Left lung (tissue), 10 donors: Measurements from ENCODE around the gene SPEG. TPM values are rescaled to one million over a fixed set of nuclear protein-coding genes. Genes with fewer than 3 reads are reported as not detected.

Source experiments
- ATAC-seq: fragments of 200-7000 bp; cut with Tn5 transposase; one replicate; pipeline ENCODE4 v1.9.1; 2020; ENCODE audit warnings: moderate library complexity
- DNase-seq, 4 donors: peaks; one replicate each; pipeline ENCODE4 v3.0.0-alpha.2; 2013 to 2020
- H3K27ac ChIP-seq, 2 donors: fragments of 200-600 bp; sonication (generic) in 1 of 2; one replicate each; pipeline versions ENCODE4 v1.5.0 to v1.8.0; 2020 to 2021
- H3K27me3 ChIP-seq, 2 donors: fragments of 200-600 bp; sonication (generic) in 1 of 2; one replicate each; pipeline versions ENCODE4 v1.5.0 to v1.8.0; 2020 to 2021
- H3K36me3 ChIP-seq, 2 donors: fragments of 200-600 bp; sonication (generic) in 1 of 2; one replicate each; pipeline versions ENCODE4 v1.5.0 to v1.8.0; 2020 to 2021
- H3K4me1 ChIP-seq, 2 donors: fragments of 200-600 bp; one replicate each; pipeline ENCODE4 v1.8.0; 2021
- H3K4me3 ChIP-seq, 2 donors: fragments of 200-600 bp; sonication (generic) in 1 of 2; one replicate each; pipeline versions ENCODE4 v1.5.0 to v1.8.0; 2020 to 2021; ENCODE audit warnings: mild to moderate bottlenecking in 1 of 2
- H3K9me3 ChIP-seq, 2 donors: fragments of 200-600 bp; sonication (generic) in 1 of 2; one replicate each; pipeline versions ENCODE4 v1.5.0 to v1.8.0; 2020 to 2021
- intact Hi-C, 2 donors: fragments of 100-400 bp; cut with DNase I; formaldehyde crosslinking; loops; one replicate each; pipeline versions ENCODE4 v1.11.2 to v1.14.2; 2022
- polyA plus RNA-seq, 6 donors: library from polyadenylated mRNA; unstranded; fragments of 120-200 nt; gene quantifications; one replicate each; pipeline ENCODE4 v1.2.1, GENCODE V29; 2013; ENCODE audit not compliant: insufficient read length in 6 of 6
- total RNA-seq, 2 donors: library from RNA; stranded (reverse); fragmentation: NEBNext Ultra II Directional; extraction: Animal tissue kit (Norgen Biotek cat#: 25700); gene quantifications; one replicate each; pipeline ENCODE4 v1.2.1, GENCODE V29; 2021
- TF ChIP-seq, protein P1 (sequence below), 2 donors: fragments of 200-600 bp; sonication (generic) in 1 of 2; IDR thresholded peaks; one replicate each; pipeline versions ENCODE4 v1.5.0 to v1.8.0; 2021; ENCODE audit warnings: antibody characterized with exemption in 2 of 2
- donor health status: DM: no; HTN: yes; CAD: no.
- donor health status: DM: no; HTN: no; CAD: no.

Gene SPEG
- total and polyA plus RNA-seq, 8 donors, result 7.3 to 34.2 (median 25.1) TPM

DNA sequence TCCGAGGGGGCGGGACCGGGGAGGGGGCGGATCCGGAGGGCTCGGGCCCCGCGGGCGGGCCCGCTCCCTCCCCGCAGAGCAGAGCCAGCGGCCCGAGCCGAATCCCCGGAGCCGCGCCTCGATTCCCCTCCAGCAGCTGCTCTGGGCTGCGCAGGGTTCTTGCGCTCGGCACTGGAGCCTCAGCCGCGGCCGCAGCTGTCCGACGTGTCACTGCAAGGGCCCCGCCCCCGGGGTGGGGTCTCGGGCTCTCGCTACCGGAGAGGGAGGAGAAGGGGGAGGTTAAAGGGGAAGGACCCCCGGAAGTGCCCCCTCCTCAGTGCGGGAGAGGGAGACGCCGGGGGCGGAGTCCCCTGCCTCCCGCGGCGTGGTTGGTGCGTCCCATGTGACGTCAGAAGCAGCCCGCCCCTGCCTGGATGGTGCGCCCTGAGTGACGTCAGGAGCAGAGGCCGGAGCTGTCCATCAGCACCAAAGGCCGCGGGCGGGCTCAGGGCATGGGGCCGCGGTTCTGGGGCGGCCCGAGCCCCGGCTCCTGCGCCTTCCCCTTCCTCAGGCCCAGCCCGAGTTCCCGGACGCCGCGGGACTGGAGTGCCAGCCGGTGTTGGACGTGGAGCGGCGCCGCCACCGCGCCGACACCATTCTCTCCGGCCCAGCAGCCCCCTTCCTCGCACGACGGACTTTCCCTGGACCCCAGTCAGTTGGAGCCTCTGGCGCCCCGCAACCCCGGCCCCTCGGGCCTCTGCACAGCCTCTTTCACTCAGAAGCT is 109.1 kb downstream of the SPEG start, which contains the start of the genes CHPF and TMEM198:
CHPF (minus strand) TSS at position 214 of the 763 bp plus-strand sequence. CDS start 271 bp downstream, outside the sequence.
TMEM198 (plus strand) TSS at position 433 of the 763 bp plus-strand sequence. CDS start 700 bp downstream, outside the sequence.
- Histone ChIP-seq H3K27ac (peak within 1 kb of the TSS; percentile 81 to 92), H3K9me3 (no peaks in the 10 kb centered on the region), H3K4me3 (peak within 1 kb of the TSS; percentile 69 to 75), H3K4me1 (peaks cover 8 to 33% of the 10 kb centered on the region in 2 donors), H3K36me3 (peaks cover 0 to 26% of the 10 kb centered on the region in 2 donors), H3K27me3 (peaks cover 0 to 87% of the 10 kb centered on the region in 2 donors)
- TF ChIP-seq, protein P1, sequence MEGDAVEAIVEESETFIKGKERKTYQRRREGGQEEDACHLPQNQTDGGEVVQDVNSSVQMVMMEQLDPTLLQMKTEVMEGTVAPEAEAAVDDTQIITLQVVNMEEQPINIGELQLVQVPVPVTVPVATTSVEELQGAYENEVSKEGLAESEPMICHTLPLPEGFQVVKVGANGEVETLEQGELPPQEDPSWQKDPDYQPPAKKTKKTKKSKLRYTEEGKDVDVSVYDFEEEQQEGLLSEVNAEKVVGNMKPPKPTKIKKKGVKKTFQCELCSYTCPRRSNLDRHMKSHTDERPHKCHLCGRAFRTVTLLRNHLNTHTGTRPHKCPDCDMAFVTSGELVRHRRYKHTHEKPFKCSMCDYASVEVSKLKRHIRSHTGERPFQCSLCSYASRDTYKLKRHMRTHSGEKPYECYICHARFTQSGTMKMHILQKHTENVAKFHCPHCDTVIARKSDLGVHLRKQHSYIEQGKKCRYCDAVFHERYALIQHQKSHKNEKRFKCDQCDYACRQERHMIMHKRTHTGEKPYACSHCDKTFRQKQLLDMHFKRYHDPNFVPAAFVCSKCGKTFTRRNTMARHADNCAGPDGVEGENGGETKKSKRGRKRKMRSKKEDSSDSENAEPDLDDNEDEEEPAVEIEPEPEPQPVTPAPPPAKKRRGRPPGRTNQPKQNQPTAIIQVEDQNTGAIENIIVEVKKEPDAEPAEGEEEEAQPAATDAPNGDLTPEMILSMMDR (IDR thresholded peaks at IDR 0.05), result no peak
- ATAC-seq, result peak; percentile 93
- intact Hi-C loops, result loop anchor here in 1 of 2 donors (5.0 kb wide), 1 partner anchor 99 kb away; no protein-coding TSS in a partner anchor
- DNase-seq, result peak; percentile 98 to 99 (median 98)

DNA sequence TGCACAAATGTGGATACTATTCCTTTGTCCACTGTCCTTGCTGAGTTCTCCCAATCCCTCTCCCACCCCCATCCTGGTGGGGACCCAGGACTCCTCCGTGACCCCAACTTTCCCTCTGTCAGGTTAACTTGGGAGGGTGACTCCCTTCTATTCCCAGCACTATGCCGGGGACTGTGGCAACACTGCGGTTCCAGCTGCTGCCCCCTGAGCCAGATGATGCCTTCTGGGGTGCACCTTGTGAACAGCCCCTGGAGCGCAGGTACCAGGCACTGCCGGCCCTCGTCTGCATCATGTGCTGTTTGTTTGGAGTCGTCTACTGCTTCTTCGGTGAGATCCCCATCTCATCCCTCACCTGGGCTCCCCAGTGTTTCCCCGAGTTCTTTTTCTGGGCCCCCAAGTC is 109.9 kb downstream of the SPEG start:
- Histone ChIP-seq H3K9me3 (no peaks in the 10 kb centered on the region), H3K27ac (no peak overlapping the region), H3K4me1 (peaks cover 8 to 33% of the 10 kb centered on the region in 2 donors), H3K4me3 (peak overlapping the region; percentile 69 to 75), H3K36me3 (peaks cover 0 to 19% of the 10 kb centered on the region in 2 donors), H3K27me3 (peaks cover 0 to 87% of the 10 kb centered on the region in 2 donors)
- ATAC-seq (no peak), DNase-seq (peak in 1 of 4 donors; percentile 28)
- TF ChIP-seq, protein P1 (IDR thresholded peaks at IDR 0.05), result no peak
- intact Hi-C loops, result loop anchor here in 1 of 2 donors (5.0 kb wide), 1 partner anchor 98 kb away; no protein-coding TSS in a partner anchor

DNA sequence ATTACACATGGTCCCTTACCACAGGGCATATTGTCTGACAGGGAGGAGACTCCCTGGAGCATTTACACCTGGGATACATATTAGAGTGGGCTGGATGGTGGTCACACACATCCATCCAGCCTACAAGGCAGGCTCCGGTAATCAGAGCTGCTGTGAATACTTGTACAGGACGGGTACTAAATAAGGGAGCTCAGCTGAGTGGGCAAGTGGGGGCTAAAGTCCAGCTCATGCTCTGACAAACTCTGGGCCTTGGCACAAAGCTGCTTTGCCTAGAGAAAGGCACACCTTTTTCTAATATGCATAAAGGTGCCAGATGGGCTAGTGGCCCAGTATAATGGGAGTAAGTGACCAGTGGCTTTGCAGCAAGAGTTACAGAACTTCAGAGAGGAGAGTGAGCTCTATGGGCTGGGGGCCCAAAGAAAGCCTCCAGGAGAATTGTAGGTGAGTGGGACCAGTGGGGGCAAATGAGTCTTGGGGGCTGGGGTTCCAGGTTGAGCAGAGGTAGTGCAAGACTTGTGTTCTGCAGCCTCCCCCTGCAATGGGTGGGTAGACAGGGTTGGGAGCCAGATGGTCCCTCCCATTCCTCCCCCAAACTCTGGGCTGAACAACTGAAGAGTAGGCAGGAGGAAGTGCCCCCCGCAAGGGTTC is 110.8 kb downstream of the SPEG start:
- TF ChIP-seq, protein P1 (IDR thresholded peaks at IDR 0.05), result no peak
- intact Hi-C loops, result no loop called here
- peak in 1 of 4 donors; percentile 6 for DNase-seq
- H3K4me3 ChIP-seq, result no peak overlapping the region
- no peak overlapping the region for H3K27ac ChIP-seq
- no peaks in the 10 kb centered on the region for H3K9me3 ChIP-seq
- ATAC-seq, result no peak
- peaks cover 8 to 33% of the 10 kb centered on the region in 2 donors for H3K4me1 ChIP-seq
- H3K36me3 ChIP-seq, result peaks cover 0 to 10% of the 10 kb centered on the region in 2 donors
- H3K27me3 ChIP-seq, result peaks cover 0 to 87% of the 10 kb centered on the region in 2 donors

DNA sequence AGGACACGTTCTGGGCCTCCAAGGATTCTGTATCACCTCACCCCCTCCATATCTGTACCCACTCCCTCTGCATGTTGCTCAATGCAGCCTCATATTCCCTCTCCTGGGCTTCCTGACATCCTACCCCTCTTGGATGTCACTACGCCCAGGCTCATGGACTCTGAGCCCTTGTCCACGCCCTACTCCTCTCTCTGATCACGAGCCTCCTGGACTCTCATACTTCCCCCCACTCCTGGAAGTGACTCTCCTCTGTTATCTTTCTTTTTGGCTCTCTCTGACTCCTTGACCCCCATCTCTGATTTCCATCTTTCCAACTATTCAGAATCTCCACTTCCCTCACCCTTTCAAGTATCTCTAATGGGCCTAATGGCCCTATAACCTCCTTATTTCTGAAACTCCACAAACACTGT is 111.3 kb downstream of the SPEG start:
- ATAC-seq (no peak), DNase-seq (peak in 1 of 4 donors; percentile 1)
- TF ChIP-seq, protein P1 (IDR thresholded peaks at IDR 0.05), result no peak
- Histone ChIP-seq H3K4me1 (peaks cover 8 to 33% of the 10 kb centered on the region in 2 donors), H3K9me3 (no peaks in the 10 kb centered on the region), H3K4me3 (no peak overlapping the region), H3K36me3 (peaks cover 0 to 5% of the 10 kb centered on the region in 2 donors), H3K27ac (no peak overlapping the region), H3K27me3 (peaks cover 0 to 87% of the 10 kb centered on the region in 2 donors)
- intact Hi-C loops, result no loop called here
